Measurements from ENCODE around the gene GPATCH4.
A peak's percentile ranks its signal among the peaks of the same experiment; 100 is the strongest.

GPATCH4 gene

GRCh38 chr1:156602557-156602993 lies 1.3 kb upstream of the GPATCH4 start:
- no peak for TF ChIP-seq CTCF (IDR thresholded peaks at IDR 0.05)
- no peak for DNase-seq (ENCODE audit: low spot score)
- Histone ChIP-seq H3K4me3 (no peak overlapping the region), H3K27ac (no peak overlapping the region)

DNA sequence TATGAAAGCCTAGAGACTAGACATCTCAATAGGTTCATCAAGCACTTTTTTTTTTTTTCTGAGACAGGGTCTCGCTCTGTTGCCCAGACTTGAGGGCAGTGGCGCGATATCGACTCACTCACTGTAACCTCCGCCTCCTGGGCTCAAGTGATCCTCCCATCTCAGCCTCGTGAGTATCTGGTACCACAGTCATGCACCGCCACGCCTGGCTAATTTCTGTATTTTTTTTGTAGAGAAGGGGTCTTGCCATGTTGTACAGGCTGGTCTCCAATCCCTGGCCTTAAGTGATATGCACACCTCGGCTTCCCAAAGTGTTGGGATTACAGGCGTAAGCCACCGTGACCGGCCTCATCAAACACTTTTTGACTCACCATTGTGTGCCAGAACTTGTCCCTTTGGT lies 613 bp upstream of the GPATCH4 start:
- Histone ChIP-seq H3K4me3 (peak overlapping the region; percentile 77), H3K27ac (peak overlapping the region; percentile 69 to 75)
- TF ChIP-seq CTCF (IDR thresholded peaks at IDR 0.05): no peak
- DNase-seq (ENCODE audit: low spot score): no peak

GRCh38 chr1:156600733-156601121 lies 552 bp downstream of the GPATCH4 start:
- no peak for TF ChIP-seq CTCF (IDR thresholded peaks at IDR 0.05)
- no peak for DNase-seq (ENCODE audit: low spot score)
- Histone ChIP-seq H3K27ac (peak overlapping the region in 1 of 2 donors; percentile 75), H3K4me3 (peak overlapping the region; percentile 77)

DNA sequence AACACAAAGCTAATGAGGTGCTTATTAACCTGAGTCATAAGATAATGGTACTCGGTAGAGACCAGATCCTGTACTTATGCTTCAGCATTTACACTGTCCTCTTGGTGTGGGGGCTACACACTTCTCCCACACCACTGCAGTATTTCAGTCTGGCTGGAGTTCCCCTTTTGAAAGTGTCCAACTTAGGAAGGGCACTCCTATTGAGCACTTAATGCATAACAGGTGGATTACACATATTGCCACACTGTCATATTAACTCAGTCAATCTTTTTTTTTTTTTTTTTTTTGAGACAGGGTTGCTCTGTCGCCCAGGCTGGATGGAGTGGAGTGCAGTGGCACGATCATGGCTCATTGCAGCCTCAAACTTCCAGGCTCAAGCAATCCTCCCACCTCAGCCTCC lies 1.5 kb downstream of the GPATCH4 start:
- H3K4me3 ChIP-seq: no peak overlapping the region
- no peak for TF ChIP-seq CTCF (IDR thresholded peaks at IDR 0.05)
- no peak overlapping the region for H3K27ac ChIP-seq
- DNase-seq (ENCODE audit: low spot score): no peak

- H3K4me3 ChIP-seq: no peak overlapping the region
- TF ChIP-seq CTCF (IDR thresholded peaks at IDR 0.05): no peak
- no peak for DNase-seq (ENCODE audit: low spot score)
- H3K27ac ChIP-seq: no peak overlapping the region
These were observed 2.4 kb downstream of the GPATCH4 start for GRCh38 chr1:156598731-156599432.

- TF ChIP-seq CTCF (IDR thresholded peaks at IDR 0.05): no peak
- Histone ChIP-seq H3K4me3 (no peak overlapping the region), H3K27ac (no peak overlapping the region)
- DNase-seq (ENCODE audit: low spot score): no peak
These were observed 3.2 kb downstream of the GPATCH4 start for GRCh38 chr1:156598125-156598524.

GRCh38 chr1:156596426-156596825 lies 4.9 kb downstream of the GPATCH4 start:
- no peak for DNase-seq (ENCODE audit: low spot score)
- TF ChIP-seq CTCF (IDR thresholded peaks at IDR 0.05): no peak
- H3K4me3 ChIP-seq: no peak overlapping the region
- H3K27ac ChIP-seq: no peak overlapping the region
